ENCODE data around the gene RNF2.

- no peak for TF ChIP-seq CTCF (IDR thresholded peaks at IDR 0.05)
- no peak for TF ChIP-seq POLR2A (IDR thresholded peaks at IDR 0.05)
- no peak for TF ChIP-seq POLR2AphosphoS5 (IDR thresholded peaks at IDR 0.05)
- TF ChIP-seq EP300 (IDR thresholded peaks at IDR 0.05), result no peak
These were observed 38.5 kb downstream of the RNF2 start for GRCh38 chr1:185083818-185084217.

All from suprapubic skin (tissue), 4 donors.